SK-N-SH (cell line): Measurements from ENCODE around the gene IL4R. TPM values are rescaled to one million over a fixed set of nuclear protein-coding genes. Genes with fewer than 3 reads are reported as not detected.

Experiments used
- CTCF ChIA-PET: fragments of 300-600, 350-600 bp; formaldehyde crosslinking; extraction: SDS; loops from one replicate; lab custom pipeline; 2021; lab: Yijun Ruan, JAX
- POLR2A ChIA-PET: fragments of 350-600 bp; sonication (Branson Sonifier 250); formaldehyde crosslinking; extraction: SDS; loops from one replicate; lab custom pipeline; 2020; ENCODE audit warnings: antibody characterized with exemption, inconsistent platforms; lab: Yijun Ruan, JAX
- DNase-seq: peaks from one replicate; pipeline ENCODE4 v3.0.0; 2012
- H2AFZ ChIP-seq: fragments of 200-600 bp; sonication (generic); 2 replicates; pipeline ENCODE4 v1.8.1; 2016; ENCODE audit warnings: antibody characterized with exemption, mild to moderate bottlenecking, low read depth
- H3F3A ChIP-seq: fragments of 200-600 bp; sonication (generic); replicated peaks from 2 replicates; pipeline ENCODE3; 2016; ENCODE audit warnings: antibody characterized with exemption, mild to moderate bottlenecking; ENCODE audit not compliant: insufficient read depth
- H3K27ac ChIP-seq, 2 experiments: fragments of 200-500 bp in 1 of 2; fragments of 200-600 bp in 1 of 2; sonication (Bioruptor generic) in 1 of 2; sonication (generic), shearing (Covaris generic) in 1 of 2; 2 replicates each; pipeline versions ENCODE4 v1.5.1 to v1.6.1; 2014 to 2016; ENCODE audit warnings: low read depth in 2 of 2, inconsistent platforms in 1 of 2, low read length in 1 of 2, mild to moderate bottlenecking in 1 of 2, mixed read lengths in 1 of 2
- H3K27me3 ChIP-seq: fragments of 200-600 bp; sonication (generic), shearing (Covaris generic); 2 replicates; pipeline ENCODE4 v1.6.1; 2016; ENCODE audit warnings: mixed run types; ENCODE audit not compliant: insufficient read depth
- H3K36me3 ChIP-seq, 2 experiments: fragments of 200-500 bp in 1 of 2; fragments of 200-600 bp in 1 of 2; sonication (Bioruptor generic) in 1 of 2; sonication (generic) in 1 of 2; replicated peaks in 1 of 2; 2 replicates each; pipeline versions ENCODE3 to v1.5.1; 2014 to 2016; ENCODE audit warnings: low read length in 1 of 2, mild to moderate bottlenecking in 1 of 2; ENCODE audit not compliant: insufficient read depth in 2 of 2, control insufficient read depth in 1 of 2
- H3K4me1 ChIP-seq, 2 experiments: fragments of 200-500 bp in 1 of 2; fragments of 200-600 bp in 1 of 2; sonication (Bioruptor generic) in 1 of 2; sonication (generic), shearing (Covaris generic) in 1 of 2; 2 replicates each; pipeline versions ENCODE4 v1.5.1 to v1.6.1; 2014 to 2016; ENCODE audit warnings: low read depth in 1 of 2, low read length in 1 of 2, mixed run types in 1 of 2; ENCODE audit not compliant: insufficient read depth in 2 of 2, control insufficient read depth in 1 of 2
- H3K4me2 ChIP-seq: fragments of 200-600 bp; sonication (generic), shearing (Covaris generic); 2 replicates; pipeline ENCODE4 v1.6.1; 2017; ENCODE audit warnings: mixed run types
- H3K4me3 ChIP-seq, 2 experiments: fragments of 200-500 bp in 1 of 2; fragments of 200-600 bp in 1 of 2; sonication (Bioruptor generic) in 1 of 2; sonication (generic), shearing (Covaris generic) in 1 of 2; 2 replicates each; pipeline versions ENCODE4 v1.5.1 to v1.8.1; 2014 to 2016; ENCODE audit warnings: low read depth in 2 of 2, inconsistent platforms in 1 of 2, low read length in 1 of 2, mild to moderate bottlenecking in 1 of 2, mixed read lengths in 1 of 2, moderate library complexity in 1 of 2
- H3K79me2 ChIP-seq: fragments of 200-600 bp; sonication (generic); 2 replicates; pipeline ENCODE4 v1.8.1; 2017; ENCODE audit warnings: mild to moderate bottlenecking; ENCODE audit not compliant: insufficient read depth
- H3K9ac ChIP-seq: fragments of 200-600 bp; sonication (generic); 2 replicates; pipeline ENCODE4 v1.6.1; 2017; ENCODE audit warnings: mixed run types
- H3K9me2 ChIP-seq: fragments of 200-600 bp; sonication (generic); 2 replicates; pipeline ENCODE4 v1.6.1; 2017; ENCODE audit warnings: mixed run types
- H3K9me3 ChIP-seq: fragments of 200-600 bp; sonication (generic); 2 replicates; pipeline ENCODE4 v1.6.1; 2017; ENCODE audit warnings: mixed run types, mild to moderate bottlenecking, moderate library complexity
- H4K20me1 ChIP-seq: fragments of 200-600 bp; sonication (generic); 2 replicates; pipeline ENCODE4 v1.6.1; 2017; ENCODE audit warnings: mild to moderate bottlenecking, mixed run types; ENCODE audit not compliant: insufficient read depth
- EP300 ChIP-seq, 2 experiments: IDR thresholded peaks; 2 replicates each; pipeline versions ENCODE4 v1.4.0 to v1.6.1; 2012; ENCODE audit warnings: borderline replicate concordance in 1 of 2, low read depth in 1 of 2, low read length in 1 of 2
- EZH2phosphoT487 ChIP-seq: fragments of 200-600 bp; sonication (generic); IDR thresholded peaks from 2 replicates; pipeline ENCODE4 v1.6.1; 2017; ENCODE audit warnings: low read depth, mixed run types, mild to moderate bottlenecking, antibody characterized with exemption, moderate library complexity, borderline replicate concordance
- FOSL2 ChIP-seq: IDR thresholded peaks from 2 replicates; pipeline ENCODE4 v1.4.0; 2012; ENCODE audit warnings: low read depth, mild to moderate bottlenecking, moderate library complexity, borderline replicate concordance
- MEF2A ChIP-seq: IDR thresholded peaks from 2 replicates; pipeline ENCODE4 v1.4.0; 2012; ENCODE audit warnings: low read depth, borderline replicate concordance
- NFIC ChIP-seq: IDR thresholded peaks from 2 replicates; pipeline ENCODE4 v1.4.0; 2012; ENCODE audit warnings: borderline replicate concordance
- NRF1 ChIP-seq: IDR thresholded peaks from 2 replicates; pipeline ENCODE4 v1.6.1; 2012; ENCODE audit warnings: low read depth, mild to moderate bottlenecking, low read length
- POLR2AphosphoS5 ChIP-seq: IDR thresholded peaks from 2 replicates; pipeline ENCODE4 v1.6.1; 2012; ENCODE audit warnings: low read depth, low read length
- RAD21 ChIP-seq: IDR thresholded peaks from 2 replicates; pipeline ENCODE4 v1.6.1; 2012; ENCODE audit warnings: mild to moderate bottlenecking, low read length
- RXRA ChIP-seq: IDR thresholded peaks from 2 replicates; pipeline ENCODE4 v1.4.0; 2012; ENCODE audit warnings: low read depth, mild to moderate bottlenecking, borderline replicate concordance
- SMC3 ChIP-seq: IDR thresholded peaks from 2 replicates; pipeline ENCODE4 v1.6.1; 2012; ENCODE audit warnings: low read depth, low read length, improper control_type of control experiment
- TEAD4 ChIP-seq: IDR thresholded peaks from 2 replicates; pipeline ENCODE4 v1.4.0; 2012; ENCODE audit warnings: mild to moderate bottlenecking, borderline replicate concordance; ENCODE audit not compliant: insufficient read depth
- YY1 ChIP-seq: IDR thresholded peaks from 2 replicates; pipeline ENCODE4 v1.4.0; 2012; ENCODE audit warnings: low read depth, mild to moderate bottlenecking
- WGBS: methylation state at CpG from one replicate; pipeline ENCODE4 v1.1.6; 2017; ENCODE audit warnings: low lambda C conversion rate; 5-methylcytosine and 5-hydroxymethylcytosine counted together
- polyA plus RNA-seq, 3 experiments: library from polyadenylated mRNA; depleted of rRNA; stranded (reverse); fragments of >200 nt; gene quantifications; 2 replicates each; pipeline ENCODE4 v1.2.3, GENCODE V29; 2012
- TF ChIP-seq, protein P1 (sequence below): fragments of 150-350 bp; IDR thresholded peaks from 2 replicates; pipeline ENCODE4 v1.6.1; 2017; ENCODE audit warnings: antibody characterized with exemption, low read length, low read depth, borderline replicate concordance
- TF ChIP-seq, protein P2 (sequence below): IDR thresholded peaks from 2 replicates; pipeline ENCODE4 v1.4.0; 2012; ENCODE audit warnings: low read depth, borderline replicate concordance
- TF ChIP-seq, protein P3 (sequence below): fragments of 200-600 bp; sonication (generic); IDR thresholded peaks from 2 replicates; pipeline ENCODE4 v1.6.1; 2017; ENCODE audit warnings: antibody characterized with exemption, mild to moderate bottlenecking, moderate library complexity

Gene IL4R
- polyA plus RNA-seq, 1 of the 3 experiments (the other 2 are of a cell fraction): 16.1 TPM

DNA sequence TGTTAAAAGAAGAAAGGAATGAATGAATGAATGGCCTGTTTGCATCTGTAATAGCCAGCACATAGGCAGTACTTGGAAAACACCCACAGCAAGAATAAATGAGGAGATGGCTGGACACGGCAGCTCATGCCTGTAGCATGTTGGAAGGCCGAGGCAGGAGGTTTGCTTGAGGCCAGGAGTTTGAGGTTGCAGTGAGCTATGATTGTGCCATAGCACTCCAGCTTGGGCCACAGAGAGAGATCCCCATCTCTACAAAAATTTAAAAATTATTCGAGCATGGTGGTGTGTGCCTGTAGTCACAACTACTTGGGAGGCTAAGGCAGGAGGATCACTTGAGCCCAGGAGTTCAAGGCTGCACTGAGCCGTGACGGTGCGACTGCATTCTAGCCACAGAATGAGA lies 12.5 kb downstream of the IL4R start:
- Histone ChIP-seq H3K79me2 (peaks cover 91% of the 10 kb centered on the region), H3K4me2 (peak overlapping the region; percentile 53; the same call in 1 of the 2 replicates), H4K20me1 (0 out of 2 replicates have a peak, but pooled peaks cover 2% of the 10 kb centered on the region), H3K27me3 (no peaks in the 10 kb centered on the region), H3K9me3 (no peaks in the 10 kb centered on the region), H3K4me1 (peaks cover 0 to 17% of the 10 kb centered on the region in 2 experiments; a peak in 3 of 4 replicates), H3K9ac (no peak overlapping the region), H3K27ac (peak overlapping the region in 1 of 2 experiments; percentile 82; a peak in 1 of 4 replicates), H3K36me3 (peaks cover 0 to 4% of the 10 kb centered on the region in 2 experiments), H2AFZ (no peak overlapping the region), H3K9me2 (no peaks in the 10 kb centered on the region), H3K4me3 (no peak overlapping the region), H3F3A (peaks cover 7% of the 10 kb centered on the region)
- no peak for TF ChIP-seq TEAD4
- TF ChIP-seq RXRA: no peak
- no peak for TF ChIP-seq FOSL2
- no peak for TF ChIP-seq SMC3
- TF ChIP-seq NFIC: no peak
- no peak for TF ChIP-seq YY1
- TF ChIP-seq, protein P1, sequence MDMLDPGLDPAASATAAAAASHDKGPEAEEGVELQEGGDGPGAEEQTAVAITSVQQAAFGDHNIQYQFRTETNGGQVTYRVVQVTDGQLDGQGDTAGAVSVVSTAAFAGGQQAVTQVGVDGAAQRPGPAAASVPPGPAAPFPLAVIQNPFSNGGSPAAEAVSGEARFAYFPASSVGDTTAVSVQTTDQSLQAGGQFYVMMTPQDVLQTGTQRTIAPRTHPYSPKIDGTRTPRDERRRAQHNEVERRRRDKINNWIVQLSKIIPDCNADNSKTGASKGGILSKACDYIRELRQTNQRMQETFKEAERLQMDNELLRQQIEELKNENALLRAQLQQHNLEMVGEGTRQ: no peak
- TF ChIP-seq RAD21: no peak
- no peak for TF ChIP-seq MEF2A
- no peak for TF ChIP-seq EP300 (IDR thresholded peaks at IDR 0.05; ENCODE audit: borderline replicate concordance in 1 of 2, low read depth in 1 of 2, low read length in 1 of 2)
- TF ChIP-seq, protein P2, sequence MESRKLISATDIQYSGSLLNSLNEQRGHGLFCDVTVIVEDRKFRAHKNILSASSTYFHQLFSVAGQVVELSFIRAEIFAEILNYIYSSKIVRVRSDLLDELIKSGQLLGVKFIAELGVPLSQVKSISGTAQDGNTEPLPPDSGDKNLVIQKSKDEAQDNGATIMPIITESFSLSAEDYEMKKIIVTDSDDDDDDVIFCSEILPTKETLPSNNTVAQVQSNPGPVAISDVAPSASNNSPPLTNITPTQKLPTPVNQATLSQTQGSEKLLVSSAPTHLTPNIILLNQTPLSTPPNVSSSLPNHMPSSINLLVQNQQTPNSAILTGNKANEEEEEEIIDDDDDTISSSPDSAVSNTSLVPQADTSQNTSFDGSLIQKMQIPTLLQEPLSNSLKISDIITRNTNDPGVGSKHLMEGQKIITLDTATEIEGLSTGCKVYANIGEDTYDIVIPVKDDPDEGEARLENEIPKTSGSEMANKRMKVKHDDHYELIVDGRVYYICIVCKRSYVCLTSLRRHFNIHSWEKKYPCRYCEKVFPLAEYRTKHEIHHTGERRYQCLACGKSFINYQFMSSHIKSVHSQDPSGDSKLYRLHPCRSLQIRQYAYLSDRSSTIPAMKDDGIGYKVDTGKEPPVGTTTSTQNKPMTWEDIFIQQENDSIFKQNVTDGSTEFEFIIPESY: no peak
- TF ChIP-seq EZH2phosphoT487: no peak
- no peak for TF ChIP-seq NRF1
- TF ChIP-seq, protein P3, sequence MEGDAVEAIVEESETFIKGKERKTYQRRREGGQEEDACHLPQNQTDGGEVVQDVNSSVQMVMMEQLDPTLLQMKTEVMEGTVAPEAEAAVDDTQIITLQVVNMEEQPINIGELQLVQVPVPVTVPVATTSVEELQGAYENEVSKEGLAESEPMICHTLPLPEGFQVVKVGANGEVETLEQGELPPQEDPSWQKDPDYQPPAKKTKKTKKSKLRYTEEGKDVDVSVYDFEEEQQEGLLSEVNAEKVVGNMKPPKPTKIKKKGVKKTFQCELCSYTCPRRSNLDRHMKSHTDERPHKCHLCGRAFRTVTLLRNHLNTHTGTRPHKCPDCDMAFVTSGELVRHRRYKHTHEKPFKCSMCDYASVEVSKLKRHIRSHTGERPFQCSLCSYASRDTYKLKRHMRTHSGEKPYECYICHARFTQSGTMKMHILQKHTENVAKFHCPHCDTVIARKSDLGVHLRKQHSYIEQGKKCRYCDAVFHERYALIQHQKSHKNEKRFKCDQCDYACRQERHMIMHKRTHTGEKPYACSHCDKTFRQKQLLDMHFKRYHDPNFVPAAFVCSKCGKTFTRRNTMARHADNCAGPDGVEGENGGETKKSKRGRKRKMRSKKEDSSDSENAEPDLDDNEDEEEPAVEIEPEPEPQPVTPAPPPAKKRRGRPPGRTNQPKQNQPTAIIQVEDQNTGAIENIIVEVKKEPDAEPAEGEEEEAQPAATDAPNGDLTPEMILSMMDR: no peak
- no peak for TF ChIP-seq POLR2AphosphoS5
- CTCF ChIA-PET: no interaction called here
- POLR2A ChIA-PET: no interaction called here
- WGBS: 91% methylated on average over 6 of the region's 6 CpGs
- DNase-seq: no peak
